ENCODE data around the gene POLR3C. TPM values are rescaled to one million over a fixed set of nuclear protein-coding genes. Genes with fewer than 3 reads are reported as not detected.
A peak's percentile ranks its signal among the peaks of the same experiment; 100 is the strongest.

The POLR3C gene
- total and polyA plus RNA-seq, 8 donors, result 5.3 to 34.4 (median 18.1) TPM

- 64 to 82% (median 74%) methylated on average over 8 of the region's 8 CpGs for WGBS, 5 donors
- Histone ChIP-seq H3K27me3 (no peaks in the 10 kb centered on the region), H3K4me3 (no peak overlapping the region), H3K4me1 (peaks cover 35 to 52% (median 43%) of the 10 kb centered on the region in 4 donors), H3K36me3 (no peaks in the 10 kb centered on the region), H3K9me3 (no peaks in the 10 kb centered on the region), H3K27ac (peak overlapping the region in 4 of 5 donors; percentile 56 to 62 (median 60))
- DNase-seq, result no peak
- intact Hi-C loops (cut with DNase I; ENCODE audit: low total_unique reads), result no loop called here
- TF ChIP-seq CTCF (IDR thresholded peaks at IDR 0.05) (no peak), POLR2A (IDR thresholded peaks at IDR 0.05) (no peak), POLR2AphosphoS5 (IDR thresholded peaks at IDR 0.05) (no peak), EP300 (IDR thresholded peaks at IDR 0.05) (no peak)
Observed at GRCh38 chr1:145886816-145887215, 62.8 kb downstream of the POLR3C start.

- DNase-seq, result peak in 1 of 2 donors; percentile 70
- H3K27me3 ChIP-seq, result no peaks in the 10 kb centered on the region
- WGBS, 5 donors, result 29 to 51% (median 36%) methylated on average over 5 of the region's 5 CpGs
- TF ChIP-seq POLR2AphosphoS5 (IDR thresholded peaks at IDR 0.05) (peak in 1 of 3 donors; percentile 9), CTCF (IDR thresholded peaks at IDR 0.05) (no peak)
- H3K9me3 ChIP-seq, result no peaks in the 10 kb centered on the region
- no peak overlapping the region for H3K4me3 ChIP-seq
- peak overlapping the region in 4 of 5 donors; percentile 56 to 62 (median 60) for H3K27ac ChIP-seq
- H3K36me3 ChIP-seq, result no peaks in the 10 kb centered on the region
- intact Hi-C loops (cut with DNase I; ENCODE audit: low total_unique reads), result no loop called here
- H3K4me1 ChIP-seq, result peaks cover 43 to 60% (median 50%) of the 10 kb centered on the region in 4 donors
Observed at GRCh38 chr1:145887631-145888030, 63.6 kb downstream of the POLR3C start.

- Histone ChIP-seq H3K4me1 (peaks cover 51 to 72% (median 58%) of the 10 kb centered on the region in 4 donors), H3K36me3 (no peaks in the 10 kb centered on the region), H3K27ac (peak overlapping the region in 4 of 5 donors; percentile 88 to 97 (median 94)), H3K4me3 (no peak overlapping the region), H3K27me3 (no peaks in the 10 kb centered on the region), H3K9me3 (no peaks in the 10 kb centered on the region)
- DNase-seq, result no peak
- 66 to 87% (median 73%) methylated on average over 3 of the region's 3 CpGs for WGBS, 5 donors
- TF ChIP-seq POLR2AphosphoS5 (IDR thresholded peaks at IDR 0.05) (no peak), EP300 (IDR thresholded peaks at IDR 0.05) (no peak)
- intact Hi-C loops (cut with DNase I; ENCODE audit: low total_unique reads), result no loop called here
Observed at GRCh38 chr1:145889722-145890121, 65.7 kb downstream of the POLR3C start.

- intact Hi-C loops (cut with DNase I; ENCODE audit: low total_unique reads), result no loop called here
- peaks cover 42 to 60% (median 48%) of the 10 kb centered on the region in 4 donors for H3K4me1 ChIP-seq
- no peaks in the 10 kb centered on the region for H3K9me3 ChIP-seq
- TF ChIP-seq POLR2AphosphoS5 (IDR thresholded peaks at IDR 0.05) (peak in 2 of 3 donors; percentile 22 to 58), CTCF (IDR thresholded peaks at IDR 0.05) (no peak)
- no peaks in the 10 kb centered on the region for H3K36me3 ChIP-seq
- WGBS, 5 donors, result 23 to 45% (median 42%) methylated on average over 1 of the region's 1 CpG
- H3K27me3 ChIP-seq, result no peaks in the 10 kb centered on the region
- H3K27ac ChIP-seq, result peak overlapping the region; percentile 88 to 97 (median 96)
- H3K4me3 ChIP-seq, result peak overlapping the region in 1 of 4 donors; percentile 9
- peak; percentile 67 for DNase-seq
Observed at GRCh38 chr1:145891143-145891542, 67.1 kb downstream of the POLR3C start.

Data from stomach (tissue), 9 donors.